Stimulated activated CD8-positive, alpha-beta memory T cell treated with anti-CD3 and anti-CD28 coated beads, Interleukin-4, amount 100 ng/mL, for 1 hour (primary cell): ENCODE measurements around the gene SPATA16.
"Not testable (repeated sequence)": the region's sequence is repeated elsewhere in the genome, so short reads cannot be mapped to it uniquely, and the experiment has no call there.

ENCODE experiments used
- DNase-seq, 2 donors: peaks; one replicate each; pipeline ENCODE4 v3.0.0-alpha.2; 2020; ENCODE audit warnings: low read depth in 2 of 2, low spot score in 1 of 2

SPATA16 gene

DNA sequence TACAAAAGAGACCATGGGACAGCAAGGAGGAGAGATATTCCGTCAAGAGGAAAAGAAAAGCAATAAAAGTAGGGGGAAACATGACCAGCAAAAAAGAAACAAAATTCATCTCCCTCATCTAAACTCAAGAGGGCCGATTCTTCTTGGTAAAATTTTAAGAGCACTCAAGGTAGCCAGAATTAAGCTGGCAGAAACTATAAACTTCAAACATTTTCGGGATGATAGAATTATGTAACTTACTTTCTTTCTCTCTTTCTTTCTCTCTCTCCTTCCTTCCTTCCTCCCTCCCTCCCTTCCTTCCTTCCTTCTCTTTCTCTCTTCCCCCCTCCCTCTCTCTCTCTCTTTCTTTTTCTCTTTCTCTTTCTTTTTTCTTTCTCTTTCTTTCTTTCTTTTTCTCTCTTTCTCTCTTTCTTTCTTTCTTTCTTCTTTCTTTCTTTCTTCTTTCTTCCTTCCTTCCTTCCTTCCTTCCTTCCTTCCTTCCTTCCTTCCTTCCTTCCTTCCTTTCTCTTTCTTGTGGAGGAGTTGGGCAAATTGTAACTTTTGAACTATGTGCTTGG lies 180.3 kb downstream of the SPATA16 start:
- not testable (repeated sequence) for DNase-seq

DNA sequence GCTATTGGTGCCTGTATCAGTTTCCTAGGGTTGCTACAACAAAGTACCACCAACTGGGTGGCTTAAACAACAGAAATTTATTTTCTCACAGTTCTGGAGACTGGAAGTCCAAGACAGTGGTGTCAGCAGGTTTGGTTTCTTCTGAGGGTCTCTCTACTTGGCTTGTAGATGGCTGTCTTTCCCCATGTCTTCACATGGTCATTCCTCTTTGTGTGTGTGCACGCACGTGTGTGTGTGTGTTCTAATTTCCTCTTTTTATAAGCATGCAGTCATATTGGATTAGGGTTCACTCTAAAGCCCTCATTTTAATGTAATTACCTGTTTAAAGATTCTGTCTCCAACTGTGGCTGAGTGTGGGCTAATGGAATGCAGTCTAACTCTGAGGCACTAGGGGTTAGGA lies 182.5 kb downstream of the SPATA16 start:
- no peak for DNase-seq

DNA sequence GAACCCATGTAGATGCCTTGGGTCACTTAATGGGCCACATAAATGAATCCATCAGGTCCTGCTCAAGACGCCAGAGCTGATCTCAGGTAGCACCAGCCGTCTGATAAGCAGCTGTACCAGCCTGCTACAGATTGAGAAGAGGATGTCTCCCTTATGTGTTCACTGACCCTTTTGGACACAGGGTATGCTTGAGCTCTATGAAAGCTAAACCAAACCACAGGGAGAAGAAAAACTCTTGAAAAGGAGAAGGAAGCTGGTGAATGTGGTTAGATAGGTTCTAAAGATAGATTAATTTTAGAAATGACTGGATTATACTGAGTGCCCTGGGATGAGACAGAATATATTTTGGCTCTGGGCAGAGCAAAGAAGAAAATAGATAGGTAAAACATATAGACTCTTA lies 187.5 kb downstream of the SPATA16 start:
- DNase-seq: no peak

DNA sequence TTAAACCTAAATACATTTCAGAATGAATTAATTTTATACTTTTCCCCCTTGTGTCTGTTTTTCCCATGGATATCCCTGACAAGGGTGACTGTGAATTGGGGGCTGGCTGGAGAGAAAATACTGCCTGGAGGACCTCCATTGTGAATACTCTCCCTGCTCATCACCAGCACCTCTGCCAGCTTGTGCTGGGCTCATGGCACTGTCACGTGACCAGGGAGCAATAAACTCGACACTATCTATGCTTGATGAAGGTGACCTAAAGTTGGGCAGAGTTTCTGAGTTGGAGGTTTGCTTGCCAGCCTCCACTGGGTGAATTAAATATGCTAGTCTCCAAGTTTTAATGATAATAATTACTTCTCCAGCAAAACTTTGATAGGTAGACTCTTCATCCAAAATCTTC lies 189.5 kb downstream of the SPATA16 start:
- no peak for DNase-seq

DNA sequence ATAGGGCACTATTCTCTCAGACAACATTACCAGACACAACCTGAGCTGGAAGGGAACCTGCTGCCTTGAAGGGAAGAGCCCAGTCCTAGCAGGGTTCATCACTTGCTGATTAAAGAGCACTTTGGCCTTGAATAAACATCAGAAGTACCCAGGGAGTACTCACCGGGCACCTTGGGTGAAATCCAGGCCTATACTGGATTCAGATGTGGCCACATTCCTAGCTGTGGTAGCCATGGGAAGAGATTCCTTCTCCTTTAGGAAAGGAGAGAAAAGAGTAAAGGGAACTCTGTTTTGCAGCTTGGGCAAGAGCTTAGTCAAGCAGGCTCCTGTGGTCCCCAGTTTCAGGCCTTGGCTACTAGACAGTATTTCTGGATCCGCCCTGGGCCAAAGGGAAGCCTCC lies 195.0 kb downstream of the SPATA16 start:
- no peak for DNase-seq

DNA sequence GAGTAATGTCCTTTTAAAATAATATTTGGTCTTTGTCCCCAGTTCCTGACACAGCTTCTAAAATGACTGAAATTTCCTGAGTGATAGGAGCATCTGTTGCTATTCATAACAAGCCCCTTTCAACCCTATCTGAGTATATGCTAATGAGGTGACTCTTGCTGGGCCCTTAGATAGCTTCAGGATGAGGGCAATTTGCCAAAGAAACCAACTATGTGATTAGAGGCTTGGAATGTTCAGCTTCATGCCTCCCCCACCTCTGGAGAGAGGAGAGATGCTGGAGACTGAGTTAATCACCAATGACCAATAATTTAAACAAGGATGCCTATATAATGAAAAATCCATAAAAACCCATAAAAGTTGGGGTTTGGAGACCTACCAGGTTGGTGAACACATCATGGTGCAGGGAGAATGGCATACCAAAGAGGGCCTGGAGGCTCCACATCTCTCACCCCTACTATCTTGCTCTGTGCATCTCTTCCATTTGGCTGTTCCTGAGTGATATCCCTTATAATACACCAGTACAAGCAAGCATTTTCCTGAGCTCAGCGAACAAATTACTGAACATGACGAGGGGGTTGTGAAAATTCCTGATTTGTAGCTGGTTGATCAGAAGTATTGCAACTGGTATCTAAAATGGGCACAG lies 201.3 kb downstream of the SPATA16 start:
- DNase-seq: no peak

DNA sequence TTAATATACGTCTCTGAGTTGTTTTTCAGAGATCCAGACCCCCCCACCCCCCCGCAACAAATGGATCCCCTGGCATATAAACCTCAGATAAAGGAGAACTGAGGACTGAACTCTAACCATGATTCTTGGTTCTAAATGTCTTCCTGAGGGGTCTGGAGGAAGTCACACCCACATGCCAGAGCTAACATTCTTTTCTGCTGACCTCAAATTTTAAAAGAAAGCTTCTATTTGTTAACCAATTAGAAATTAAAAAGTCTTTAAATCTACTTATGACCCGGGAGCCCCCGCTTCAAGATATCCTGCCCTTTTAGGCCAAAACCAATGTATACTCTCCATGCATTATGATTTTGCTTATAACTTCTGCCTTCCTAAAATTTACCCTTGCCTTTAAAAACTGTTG lies 202.2 kb downstream of the SPATA16 start:
- no peak for DNase-seq

DNA sequence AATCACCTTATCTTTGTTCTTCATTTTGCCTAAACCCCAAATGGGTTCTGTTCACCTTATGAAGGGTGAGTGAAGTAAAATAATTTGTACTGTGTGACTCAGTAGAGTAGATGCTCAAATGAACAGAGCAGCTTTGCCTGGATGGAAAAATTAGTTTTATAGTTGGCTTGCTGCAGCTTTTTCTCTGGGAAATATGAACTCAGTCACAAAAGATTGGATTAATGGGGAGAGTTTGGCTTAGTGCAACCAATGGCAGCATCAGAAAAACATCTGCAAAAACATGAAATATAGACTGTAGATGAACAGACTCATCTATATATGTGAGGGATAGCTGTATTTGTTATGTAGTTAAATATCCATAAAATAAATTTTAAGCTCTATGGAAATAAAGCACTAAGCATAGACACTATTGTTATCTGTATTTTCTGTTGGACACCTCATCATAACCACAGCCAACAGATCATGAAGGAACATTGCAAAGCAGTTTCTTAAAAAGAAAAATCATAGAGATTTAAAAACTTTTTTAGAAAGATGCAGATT lies 209.2 kb downstream of the SPATA16 start:
- no peak for DNase-seq

DNA sequence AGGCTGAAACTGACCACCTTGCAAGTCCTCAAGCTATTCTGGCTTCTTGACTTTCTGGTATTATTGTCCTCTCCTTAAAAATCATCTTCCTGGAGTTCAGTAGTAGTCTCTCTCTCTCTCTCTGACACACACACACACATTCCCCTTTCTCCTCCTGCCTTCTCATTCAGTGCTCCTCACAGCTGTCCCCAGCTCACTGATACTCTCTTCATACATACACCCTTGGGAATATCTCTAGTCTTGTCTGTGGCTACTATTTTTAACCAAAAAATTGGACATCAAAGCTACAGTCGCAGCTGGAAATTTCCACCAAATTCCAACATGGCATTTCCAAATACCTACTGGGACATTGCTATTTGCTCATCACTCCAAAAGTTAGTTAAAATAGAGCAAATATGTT lies 211.6 kb downstream of the SPATA16 start:
- DNase-seq: no peak

DNA sequence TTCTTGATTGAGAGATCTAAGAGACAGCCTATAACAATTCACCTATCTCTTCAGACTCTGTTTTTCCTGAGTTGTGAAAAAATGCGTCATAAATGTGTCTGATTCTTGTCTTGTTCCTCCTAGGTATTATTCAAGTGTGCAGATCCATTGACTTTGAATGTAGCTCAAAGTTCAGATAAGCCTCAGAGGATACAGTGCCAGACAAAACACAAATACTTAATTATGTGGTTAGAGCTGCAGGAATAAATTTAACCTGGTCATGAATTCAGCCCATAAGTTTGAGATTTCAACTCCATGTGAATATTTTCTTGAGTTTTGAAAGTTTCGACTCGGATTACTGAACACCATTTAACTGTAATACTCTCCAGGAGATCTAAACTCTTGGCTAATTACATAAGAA lies 216.5 kb downstream of the SPATA16 start:
- no peak for DNase-seq

DNA sequence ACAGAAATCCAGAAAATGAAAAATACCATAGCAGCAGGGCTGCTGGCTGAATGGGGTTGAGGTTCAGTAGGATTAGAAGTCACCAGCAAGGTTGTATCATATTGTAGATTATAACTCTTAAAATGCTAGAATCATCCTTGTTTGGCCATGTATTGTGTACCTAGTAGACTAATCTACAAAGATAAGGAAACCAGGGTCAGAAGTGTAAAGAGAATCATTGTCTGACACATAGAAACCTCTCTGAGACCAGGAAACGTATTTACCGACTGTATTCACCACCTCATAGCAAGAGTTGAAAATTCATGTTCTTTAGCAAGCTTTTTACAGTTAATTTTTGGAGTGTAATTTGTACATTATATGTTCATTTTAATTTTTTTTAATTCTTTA lies 221.7 kb downstream of the SPATA16 start:
- no peak for DNase-seq

DNA sequence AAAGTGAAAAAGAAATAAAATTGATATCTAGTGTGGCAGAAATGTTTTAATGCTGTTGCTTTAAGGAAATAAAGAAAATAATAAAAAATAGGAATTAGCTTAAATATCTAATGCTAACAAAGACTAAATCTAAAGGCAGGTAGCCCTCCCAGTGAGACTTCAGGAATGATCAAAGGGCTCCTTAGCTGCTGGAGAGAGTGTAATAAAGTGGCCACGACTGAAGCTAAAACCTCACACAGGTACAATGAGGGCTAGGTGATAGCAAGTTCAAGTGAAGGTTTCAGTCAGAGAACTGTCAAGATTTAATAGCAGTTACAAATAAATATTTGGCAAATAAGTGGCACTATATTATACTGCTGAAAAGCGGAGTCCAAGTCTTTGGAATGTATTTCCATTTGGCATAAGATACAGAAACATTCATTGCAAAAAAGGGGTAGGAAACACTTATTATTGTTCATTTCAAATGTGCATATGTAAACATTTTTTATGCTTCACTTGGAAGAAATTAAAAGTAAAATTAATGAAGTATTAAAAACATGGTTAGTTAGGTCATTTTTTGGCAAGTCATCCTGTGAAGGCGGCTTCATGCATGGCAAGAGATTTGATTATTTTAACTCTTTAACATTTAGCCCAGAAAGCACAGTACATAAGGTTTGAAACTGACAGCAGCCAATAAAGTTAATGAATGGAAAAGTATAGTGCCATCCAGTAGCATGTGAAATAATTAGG lies 222.3 kb downstream of the SPATA16 start:
- no peak for DNase-seq

DNA sequence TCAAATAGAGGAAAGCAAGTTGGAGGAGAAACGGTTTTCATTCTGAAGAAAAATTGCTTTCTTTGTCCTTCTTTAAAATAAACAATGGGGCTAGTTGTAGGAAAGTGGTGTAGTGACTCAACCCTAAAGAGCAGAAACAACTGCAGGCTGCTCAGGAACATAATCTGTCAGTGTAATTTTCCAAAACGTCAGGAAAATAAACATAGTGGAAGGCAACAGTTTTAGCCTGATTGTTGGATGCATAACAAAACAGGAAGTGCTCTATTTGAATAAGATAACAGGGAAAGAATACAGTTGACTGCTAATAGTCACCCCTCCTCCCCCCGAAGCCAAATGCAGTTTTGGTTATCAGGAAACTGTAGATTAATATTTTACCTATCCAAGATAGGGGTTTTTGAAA lies 222.9 kb downstream of the SPATA16 start:
- DNase-seq: no peak

DNA sequence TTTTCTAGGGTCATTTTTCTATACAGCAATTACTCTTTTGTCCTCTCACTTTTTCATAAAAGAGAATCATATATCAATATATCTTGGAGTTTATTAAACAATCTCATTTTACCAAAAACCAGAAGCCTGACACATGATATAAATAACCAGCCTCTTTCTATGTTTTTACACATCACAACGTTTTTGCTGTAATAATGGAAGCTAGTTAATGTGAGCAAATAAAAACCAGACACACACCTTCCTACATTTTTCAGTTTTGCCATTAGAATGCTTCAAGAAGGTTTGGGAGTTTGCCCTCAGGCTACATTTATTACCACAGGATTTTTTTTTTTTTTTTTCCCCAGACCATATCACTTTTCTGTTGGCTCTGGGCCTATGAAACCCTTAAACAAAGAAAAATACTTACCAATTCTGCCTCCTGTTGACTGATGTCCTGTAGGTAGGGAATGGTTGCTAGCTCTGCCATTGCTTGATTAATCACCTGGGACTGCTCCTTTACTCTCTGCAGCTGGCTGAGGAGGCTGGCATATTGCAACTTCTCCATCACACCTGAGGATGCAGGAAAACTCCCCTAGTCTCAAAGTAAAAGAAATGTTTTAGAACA lies 225.0 kb downstream of the SPATA16 start:
- no peak for DNase-seq

DNA sequence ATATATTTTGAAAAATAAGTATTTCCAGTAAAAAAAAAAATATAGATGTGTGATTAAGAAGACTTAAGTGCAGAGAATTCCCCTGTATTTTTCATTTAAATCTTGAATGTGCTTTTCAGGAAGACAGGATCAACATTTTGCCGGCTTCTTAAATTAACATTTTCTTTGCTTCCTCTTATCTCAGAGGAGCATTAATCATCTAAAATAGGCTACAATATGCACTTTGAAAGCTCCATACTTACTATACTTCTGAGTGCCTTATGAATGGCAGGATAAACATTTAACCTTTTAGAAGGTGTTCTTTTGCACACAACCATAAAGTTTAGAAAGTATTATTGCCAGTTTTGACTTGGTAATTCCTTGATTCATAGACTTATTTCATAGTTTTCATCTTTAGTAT lies 226.2 kb downstream of the SPATA16 start:
- no peak for DNase-seq

DNA sequence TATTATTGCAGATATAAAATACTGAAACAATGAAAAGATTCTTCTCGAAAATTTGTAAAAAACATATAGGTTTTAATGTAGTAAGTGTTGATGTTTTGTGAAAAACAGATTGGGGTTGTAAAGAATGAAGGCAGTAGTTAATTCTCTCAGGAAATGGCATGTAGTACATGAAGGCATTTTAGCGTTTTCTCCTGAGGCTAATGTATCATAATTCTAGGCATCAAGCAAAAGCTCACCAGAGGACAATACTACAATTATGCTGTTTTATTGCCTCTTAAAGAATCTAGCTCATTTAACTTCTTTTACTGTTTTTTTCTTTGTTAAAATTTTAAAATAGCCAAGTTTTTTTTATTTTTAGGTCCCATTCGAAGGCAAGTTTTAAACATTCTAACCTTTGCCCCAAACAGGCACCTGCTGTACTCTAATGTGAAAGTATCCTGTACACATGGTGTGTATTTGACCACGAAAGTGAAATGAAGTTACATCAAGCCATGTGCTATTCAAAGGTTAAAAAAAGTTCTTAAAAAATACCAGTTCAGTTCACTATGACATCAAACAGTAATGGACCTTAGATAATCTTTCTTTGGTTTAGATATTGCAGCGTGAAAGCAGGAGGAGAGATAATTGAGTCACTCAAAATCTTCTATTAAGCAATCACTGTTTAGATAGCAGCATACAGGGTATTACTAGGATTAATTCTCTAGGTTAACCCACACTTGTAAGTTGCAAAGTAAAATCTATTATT lies 227.0 kb downstream of the SPATA16 start:
- no peak for DNase-seq

DNA sequence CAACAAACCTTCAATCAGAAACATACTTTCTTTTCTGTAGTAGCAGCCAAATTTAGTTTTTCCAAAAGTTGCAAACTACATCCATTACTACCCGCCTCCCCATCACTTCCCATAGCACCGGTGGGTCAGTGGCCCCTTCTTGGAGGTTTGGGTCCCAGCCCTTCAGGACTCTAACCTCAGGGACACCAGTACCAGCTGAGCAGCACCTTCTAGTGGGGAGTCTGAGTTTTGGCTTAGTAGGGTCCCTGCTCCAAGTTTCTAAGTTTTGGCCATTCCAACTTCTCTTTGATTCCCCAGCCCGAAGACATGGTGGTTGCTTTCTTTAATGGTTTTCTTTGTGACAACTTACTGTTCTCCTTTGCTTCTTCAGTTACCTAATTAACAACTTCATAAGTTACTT lies 229.9 kb downstream of the SPATA16 start:
- no peak for DNase-seq

DNA sequence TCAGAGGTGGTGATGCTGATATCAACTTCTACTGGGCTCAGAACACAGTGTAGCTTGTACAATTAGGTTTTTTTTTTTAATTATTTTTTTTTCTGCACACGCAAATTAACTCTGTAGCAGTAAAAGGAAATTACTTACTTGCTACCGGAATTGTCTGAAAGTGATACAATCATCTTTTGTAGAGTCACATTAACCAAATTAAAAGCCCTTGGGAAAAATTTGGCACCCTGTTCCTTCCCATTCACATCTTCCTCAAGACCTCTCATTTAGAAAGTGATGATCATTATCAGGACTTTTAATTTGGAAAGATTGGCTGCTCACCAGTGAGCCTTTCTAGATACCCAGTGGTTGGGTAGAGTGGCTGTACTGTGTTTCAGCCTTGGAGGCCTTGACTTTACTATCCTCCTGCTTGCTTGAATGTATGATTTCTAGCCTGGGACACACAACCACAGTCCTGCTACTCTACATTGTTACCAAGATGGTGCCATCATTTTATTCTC lies 232.2 kb downstream of the SPATA16 start:
- no peak for DNase-seq

DNA sequence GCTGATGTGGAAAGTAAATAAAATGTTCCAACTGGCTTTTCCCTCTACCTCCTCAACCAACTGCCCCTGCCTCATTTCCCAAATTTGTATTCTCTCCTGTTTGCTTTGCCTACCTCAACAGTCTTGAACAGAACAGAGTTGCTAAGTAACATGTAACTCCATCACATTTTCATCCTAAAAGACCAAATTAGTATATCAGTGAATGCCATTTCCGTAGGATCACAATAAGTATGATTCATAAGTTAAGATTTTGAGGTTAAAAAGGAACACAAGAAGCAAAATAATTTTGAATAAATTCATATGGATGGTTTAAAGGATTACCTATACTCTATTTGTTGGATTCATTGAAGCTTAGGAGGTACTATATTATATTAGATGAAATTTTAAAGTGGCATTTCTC lies 235.6 kb downstream of the SPATA16 start:
- no peak for DNase-seq

DNA sequence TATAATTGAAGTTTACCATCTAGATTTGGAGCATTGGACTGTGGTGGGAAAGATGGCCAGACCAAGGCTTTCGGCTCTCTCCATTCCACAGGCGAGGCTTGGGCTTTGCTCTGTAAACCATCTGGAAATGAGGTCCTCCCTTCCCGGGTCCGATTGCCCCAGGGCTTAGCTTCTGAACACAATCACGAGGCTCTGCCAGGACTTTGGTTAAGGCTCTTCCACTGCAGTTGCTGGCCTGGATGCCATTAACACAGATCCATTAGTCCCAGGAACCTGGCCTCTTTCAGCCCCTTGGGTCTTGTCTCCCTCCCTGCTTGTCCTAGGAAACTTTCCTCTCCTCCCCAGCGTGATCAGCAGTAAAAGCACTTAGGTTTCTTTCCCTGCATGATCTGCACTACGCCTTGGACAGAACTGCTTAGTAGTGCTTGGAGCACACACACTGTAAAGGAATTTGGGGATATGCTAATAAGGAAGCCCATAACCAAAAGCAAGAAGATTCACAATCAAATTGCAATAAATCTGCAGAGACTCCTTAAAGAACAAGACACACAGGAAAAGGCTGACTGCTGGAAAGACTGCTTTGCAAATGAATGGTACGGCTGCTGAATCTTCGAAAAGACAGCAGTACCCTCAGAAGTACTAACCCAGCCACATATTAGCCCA lies 236.2 kb downstream of the SPATA16 start:
- DNase-seq: no peak
